ENCODE measurements around the gene FIBCD1. TPM values are rescaled to one million over a fixed set of nuclear protein-coding genes. Genes with fewer than 3 reads are reported as not detected.

Gene FIBCD1
- total RNA-seq, 4 donors from 2014 or later: 1.4 to 1.7 TPM; not detected in 2

DNA sequence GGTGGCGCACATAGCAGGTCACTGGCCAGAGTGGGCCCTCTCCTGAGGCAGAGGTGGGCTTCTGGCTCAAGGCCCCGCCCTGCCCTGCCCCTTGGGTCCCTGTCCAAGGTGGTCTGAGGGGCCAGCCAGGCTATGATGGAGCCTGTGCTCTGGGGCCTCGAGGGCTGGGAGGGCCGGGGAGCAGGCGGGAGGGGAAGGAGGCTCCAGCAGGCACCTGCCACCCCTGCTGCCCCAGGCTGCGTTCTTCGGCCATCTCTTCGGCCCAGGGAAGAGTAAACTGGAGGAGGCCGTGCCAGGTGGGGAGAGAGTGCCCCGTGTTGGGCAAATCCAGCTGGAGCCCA, 14.6 kb downstream of the FIBCD1 start:
- Histone ChIP-seq H3K9me3 (no peaks in the 10 kb centered on the region), H3K4me3 (no peak overlapping the region), H3K4me1 (peaks cover 0 to 19% (median 6%) of the 10 kb centered on the region in 3 donors), H3K27me3 (peaks cover 21% of the 10 kb centered on the region), H3K27ac (no peak overlapping the region), H3K36me3 (no peaks in the 10 kb centered on the region)
- no CpG with 5 or more reads among the region's 10 CpGs for WGBS, 2 donors (ENCODE audit: low coverage in 1 of 2)
- no peak for TF ChIP-seq POLR2A (IDR thresholded peaks at IDR 0.05)
- no peak for TF ChIP-seq EP300 (IDR thresholded peaks at IDR 0.05)
- TF ChIP-seq, protein P1, sequence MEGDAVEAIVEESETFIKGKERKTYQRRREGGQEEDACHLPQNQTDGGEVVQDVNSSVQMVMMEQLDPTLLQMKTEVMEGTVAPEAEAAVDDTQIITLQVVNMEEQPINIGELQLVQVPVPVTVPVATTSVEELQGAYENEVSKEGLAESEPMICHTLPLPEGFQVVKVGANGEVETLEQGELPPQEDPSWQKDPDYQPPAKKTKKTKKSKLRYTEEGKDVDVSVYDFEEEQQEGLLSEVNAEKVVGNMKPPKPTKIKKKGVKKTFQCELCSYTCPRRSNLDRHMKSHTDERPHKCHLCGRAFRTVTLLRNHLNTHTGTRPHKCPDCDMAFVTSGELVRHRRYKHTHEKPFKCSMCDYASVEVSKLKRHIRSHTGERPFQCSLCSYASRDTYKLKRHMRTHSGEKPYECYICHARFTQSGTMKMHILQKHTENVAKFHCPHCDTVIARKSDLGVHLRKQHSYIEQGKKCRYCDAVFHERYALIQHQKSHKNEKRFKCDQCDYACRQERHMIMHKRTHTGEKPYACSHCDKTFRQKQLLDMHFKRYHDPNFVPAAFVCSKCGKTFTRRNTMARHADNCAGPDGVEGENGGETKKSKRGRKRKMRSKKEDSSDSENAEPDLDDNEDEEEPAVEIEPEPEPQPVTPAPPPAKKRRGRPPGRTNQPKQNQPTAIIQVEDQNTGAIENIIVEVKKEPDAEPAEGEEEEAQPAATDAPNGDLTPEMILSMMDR (IDR thresholded peaks at IDR 0.05): no peak
- TF ChIP-seq POLR2AphosphoS5 (IDR thresholded peaks at IDR 0.05): no peak
- ATAC-seq: no peak

- H3K27ac ChIP-seq: no peak overlapping the region
These were observed 15.2 kb downstream of the FIBCD1 start for GRCh38 chr9:130923611-130924447.

GRCh38 chr9:130922893-130923610, 16.0 kb downstream of the FIBCD1 start:
- Histone ChIP-seq H3K36me3 (no peaks in the 10 kb centered on the region), H3K27ac (no peak overlapping the region), H3K9me3 (no peaks in the 10 kb centered on the region), H3K4me1 (peaks cover 0 to 13% (median 0%) of the 10 kb centered on the region in 3 donors), H3K27me3 (peaks cover 21% of the 10 kb centered on the region), H3K4me3 (no peak overlapping the region)
- ATAC-seq: no peak
- TF ChIP-seq, protein P1 (IDR thresholded peaks at IDR 0.05): no peak
- TF ChIP-seq EP300 (IDR thresholded peaks at IDR 0.05) (no peak), POLR2A (IDR thresholded peaks at IDR 0.05) (no peak), POLR2AphosphoS5 (IDR thresholded peaks at IDR 0.05) (no peak)
- WGBS, 2 donors (ENCODE audit: low coverage in 1 of 2): 80% methylated on average over 2 of the region's 16 CpGs; no CpG with 5 or more reads in 1 of the 2 donors

More at GRCh38 chr9:130923611-130924447, 15.2 kb downstream of the FIBCD1 start:
- Histone ChIP-seq H3K9me3 (no peaks in the 10 kb centered on the region), H3K4me1 (peaks cover 0 to 19% (median 5%) of the 10 kb centered on the region in 3 donors), H3K27me3 (peaks cover 21% of the 10 kb centered on the region), H3K4me3 (no peak overlapping the region), H3K36me3 (no peaks in the 10 kb centered on the region)
- 100% methylated on average over 1 of the region's 42 CpGs; no CpG with 5 or more reads in 1 of the 2 donors for WGBS, 2 donors (ENCODE audit: low coverage in 1 of 2)
- ATAC-seq: no peak
- no peak for TF ChIP-seq POLR2A (IDR thresholded peaks at IDR 0.05)

DNA sequence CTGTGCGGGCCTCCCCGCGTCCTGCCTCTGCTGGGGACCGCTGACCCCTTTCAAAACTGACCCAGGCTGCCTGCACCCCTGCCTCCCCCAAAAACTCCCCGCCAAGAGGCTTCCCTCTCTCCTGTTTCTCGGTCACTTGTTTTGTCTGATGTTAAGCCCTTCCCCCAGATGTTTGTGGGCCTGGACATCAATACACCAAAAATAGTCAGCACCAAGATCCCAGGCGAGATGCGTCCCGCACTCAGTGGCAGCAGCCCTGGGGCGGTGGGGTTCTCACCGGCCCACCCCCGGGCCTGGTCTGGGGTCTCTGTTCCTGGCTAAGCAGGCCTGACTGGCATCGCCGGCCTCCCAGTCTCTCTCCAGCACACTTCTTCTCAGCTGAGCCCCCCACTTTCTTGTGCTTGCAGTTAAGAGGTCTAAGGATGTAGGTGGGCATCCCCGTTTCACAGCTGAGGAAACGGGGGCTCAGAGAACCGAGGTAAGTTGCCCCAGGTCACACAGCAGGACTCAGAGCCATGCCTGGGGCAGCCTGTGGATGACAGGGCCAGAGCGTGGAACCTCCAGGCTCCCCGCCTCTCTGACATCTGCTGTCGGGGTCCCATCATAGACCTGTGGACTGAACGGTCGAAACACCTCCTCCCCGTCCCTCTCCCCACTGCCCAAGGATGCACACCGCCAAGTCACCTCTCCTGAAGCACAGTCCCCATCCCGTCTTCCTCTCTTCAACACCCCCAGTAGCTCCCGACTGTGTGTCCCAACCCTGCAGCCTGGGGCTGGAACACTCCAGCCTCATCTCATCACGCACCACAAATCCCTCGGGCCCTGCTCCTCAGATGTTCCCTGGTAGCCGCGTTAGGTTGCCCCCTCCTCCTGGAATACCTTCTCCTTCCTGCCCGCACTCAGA, 16.8 kb downstream of the FIBCD1 start:
- no peak overlapping the region for H3K27ac ChIP-seq
- no peak overlapping the region for H3K4me3 ChIP-seq
- H3K27me3 ChIP-seq: peaks cover 27% of the 10 kb centered on the region
- no peaks in the 10 kb centered on the region for H3K9me3 ChIP-seq
- peaks cover 0 to 12% (median 0%) of the 10 kb centered on the region in 3 donors for H3K4me1 ChIP-seq
- no peak for ATAC-seq
- TF ChIP-seq, protein P1 (IDR thresholded peaks at IDR 0.05): no peak
- TF ChIP-seq EP300 (IDR thresholded peaks at IDR 0.05): no peak
- TF ChIP-seq POLR2A (IDR thresholded peaks at IDR 0.05): no peak
- WGBS, 2 donors (ENCODE audit: low coverage in 1 of 2): 79 to 92% methylated on average over 7 to 12 of the region's 31 CpGs
- no peaks in the 10 kb centered on the region for H3K36me3 ChIP-seq
